Measurements from ENCODE around the gene PKN3. TPM values are rescaled to one million over a fixed set of nuclear protein-coding genes. Genes with fewer than 3 reads are reported as not detected.

Gene PKN3
- total and polyA plus RNA-seq, 9 of the 15 experiments (the other 6 are each of a cell fraction or from before 2014, with no cell fraction given) = 0.82 to 49.2 (median 19.7) TPM

DNA sequence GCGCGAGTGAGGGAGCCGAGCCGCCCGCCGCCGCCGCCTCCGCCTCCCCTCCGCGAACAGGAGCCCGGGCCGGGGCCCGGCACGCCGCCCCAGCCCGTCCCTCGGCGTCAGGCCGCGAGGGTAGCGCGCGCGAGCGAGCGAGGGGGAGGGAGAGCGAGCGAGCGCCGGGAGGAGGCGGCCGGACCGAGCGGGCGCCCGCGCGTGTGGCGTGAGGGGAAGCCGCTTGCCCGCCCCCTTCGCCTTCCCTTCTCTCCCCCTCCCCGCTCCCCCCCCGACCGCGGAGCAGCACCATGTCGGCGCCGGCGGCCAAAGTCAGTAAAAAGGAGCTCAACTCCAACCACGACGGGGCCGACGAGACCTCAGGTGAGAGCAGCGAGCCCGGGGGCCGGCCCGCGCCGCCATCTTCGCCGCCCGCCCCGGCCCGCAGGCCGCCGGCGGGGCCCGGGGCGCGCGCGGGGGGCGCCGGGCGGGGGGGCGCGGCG lies 13.0 kb upstream of the PKN3 start:
- 2% methylated on average over 17 of the region's 80 CpGs for WGBS (ENCODE audit: insufficient coverage, low coverage, missing lambda C conversion rate)
- FAIRE-seq = no peak
- ChIA-PET CTCF (ENCODE audit: low intra/inter-chr PET ratio) (interaction anchor here (0.8 kb wide), 1 partner anchor 34 kb away, joined by 3 read pairs; no protein-coding TSS in a partner anchor), POLR2A (interaction anchor here (0.6 to 2.0 kb wide), 9 partner anchors 8 to 917 kb away, joined by 3 to 10 read pairs (median 3); no protein-coding TSS in a partner anchor)
- Histone ChIP-seq H3K27ac (ENCODE audit: extremely low read depth, low read depth, low read length) (peak overlapping the region; percentile 89), H4K20me1 (replicated peaks; ENCODE audit: control insufficient read depth, insufficient read depth, low read length) (peaks cover 14% of the 10 kb centered on the region), H3K79me2 (ENCODE audit: control insufficient read depth, insufficient read depth, low read length) (peaks cover 56% of the 10 kb centered on the region), H3K9me3 (replicated peaks; ENCODE audit: control insufficient read depth, insufficient read depth, low read depth, low read length) (no peaks in the 10 kb centered on the region), H3K9ac (ENCODE audit: insufficient read depth in 1 of 2, low read depth in 2 of 2, low read length in 2 of 2) (peak overlapping the region; percentile 82 to 92; a peak in 3 of 4 replicates), H3K36me3 (ENCODE audit: control insufficient read depth, insufficient read depth, low read length) (peaks cover 43% of the 10 kb centered on the region), H3K4me1 (replicated peaks in 1 of 2; ENCODE audit: control insufficient read depth in 2 of 2, insufficient read depth in 2 of 2, low read length in 2 of 2) (peaks cover 26 to 32% of the 10 kb centered on the region in 2 experiments), H2AFZ (ENCODE audit: low read depth, low read length) (0 out of 2 replicates have a peak overlapping the region, but pooled peaks have one; percentile 25), H3K4me2 (ENCODE audit: insufficient read depth, low read length) (peak overlapping the region; percentile 68; the same call in 1 of the 2 replicates), H3K27me3 (ENCODE audit: control insufficient read depth in 2 of 2, insufficient read depth in 2 of 2, low read length in 2 of 2) (no peaks in the 10 kb centered on the region), H3K9me1 (ENCODE audit: control insufficient read depth, insufficient read depth, low read length) (no peaks in the 10 kb centered on the region), H3K4me3 (peak overlapping the region; percentile 71)
- BruUV-seq (replicated peaks) = no TSS peak
- in situ Hi-C loops (cut with MboI) = no loop called here
- intact Hi-C loops (cut with micrococcal nuclease) = loop anchor here (1.0 to 10.0 kb wide), 3 partner anchors 33 to 495 kb away; partner anchors contain the start of genes CIZ1, DYNC2I2, GOLGA2 and SWI5
- peak; percentile 28 for ATAC-seq
- DNase-seq (ENCODE audit: extremely low read depth in 1 of 4, low spot score in 3 of 4) = no peak
- TF ChIP-seq, protein P1, sequence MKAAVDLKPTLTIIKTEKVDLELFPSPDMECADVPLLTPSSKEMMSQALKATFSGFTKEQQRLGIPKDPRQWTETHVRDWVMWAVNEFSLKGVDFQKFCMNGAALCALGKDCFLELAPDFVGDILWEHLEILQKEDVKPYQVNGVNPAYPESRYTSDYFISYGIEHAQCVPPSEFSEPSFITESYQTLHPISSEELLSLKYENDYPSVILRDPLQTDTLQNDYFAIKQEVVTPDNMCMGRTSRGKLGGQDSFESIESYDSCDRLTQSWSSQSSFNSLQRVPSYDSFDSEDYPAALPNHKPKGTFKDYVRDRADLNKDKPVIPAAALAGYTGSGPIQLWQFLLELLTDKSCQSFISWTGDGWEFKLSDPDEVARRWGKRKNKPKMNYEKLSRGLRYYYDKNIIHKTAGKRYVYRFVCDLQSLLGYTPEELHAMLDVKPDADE (conservative IDR thresholded peaks at IDR 0.05; ENCODE audit: control insufficient read depth, low read depth, low read length) = peak; percentile 84
- no peak for TF ChIP-seq CBX5 (IDR thresholded peaks at IDR 0.05; ENCODE audit: borderline replicate concordance, low read depth)
- TF ChIP-seq CHD1 (IDR thresholded peaks at IDR 0.05; ENCODE audit: low read length) = peak; percentile 84
- peak; percentile 52 for TF ChIP-seq TAF1 (IDR thresholded peaks at IDR 0.05; ENCODE audit: control insufficient read depth, extremely low read depth, insufficient read depth, low read length, severe bottlenecking)
- TF ChIP-seq, protein P2, sequence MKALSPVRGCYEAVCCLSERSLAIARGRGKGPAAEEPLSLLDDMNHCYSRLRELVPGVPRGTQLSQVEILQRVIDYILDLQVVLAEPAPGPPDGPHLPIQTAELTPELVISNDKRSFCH (CRISPR knock-in tag; IDR thresholded peaks at IDR 0.05) = no peak
- TF ChIP-seq, protein P2 (tag; IDR thresholded peaks at IDR 0.05) = no peak
- no peak for TF ChIP-seq FOXJ3 (CRISPR knock-in tag; IDR thresholded peaks at IDR 0.05)
- no peak for TF ChIP-seq CC2D1A (IDR thresholded peaks at IDR 0.05)
- TF ChIP-seq POLR2AphosphoS2 (IDR thresholded peaks at IDR 0.05; ENCODE audit: low read length) = no peak
- TF ChIP-seq ELF2 (CRISPR knock-in tag; IDR thresholded peaks at IDR 0.05) = no peak
- no peak for TF ChIP-seq ARHGAP35 (IDR thresholded peaks at IDR 0.05; ENCODE audit: partially characterized antibody)
- TF ChIP-seq ZNF830 (CRISPR knock-in tag; IDR thresholded peaks at IDR 0.05) = no peak
- peak; percentile 82 for TF ChIP-seq PCBP1 (IDR thresholded peaks at IDR 0.05; ENCODE audit: low read depth, low read length, poor library complexity, severe bottlenecking)
- peak in 1 of 2 experiments; percentile 77; a peak in 2 of 4 replicates for TF ChIP-seq NONO (IDR thresholded peaks at IDR 0.05; ENCODE audit: low read depth in 2 of 2, low read length in 1 of 2)
- TF ChIP-seq HNRNPK (IDR thresholded peaks at IDR 0.05; ENCODE audit: low read depth, low read length, poor library complexity, severe bottlenecking) = peak; percentile 61
- TF ChIP-seq ZNF695 (CRISPR knock-in tag; IDR thresholded peaks at IDR 0.05) = no peak
- TF ChIP-seq ERF (CRISPR knock-in tag; IDR thresholded peaks at IDR 0.05) = peak; percentile 88; the same call in 1 of the 2 replicates
- peak; percentile 92; the same call in 1 of the 2 replicates for TF ChIP-seq RBFOX2 (IDR thresholded peaks at IDR 0.05; ENCODE audit: low read depth, low read length)
- TF ChIP-seq RBBP5 (IDR thresholded peaks at IDR 0.05; ENCODE audit: borderline replicate concordance, insufficient read depth, low read length, poor library complexity, severe bottlenecking) = peak; percentile 33

Measured in K562 (cell line).